ENCODE data around the gene DPP6. TPM values are rescaled to one million over a fixed set of nuclear protein-coding genes. Genes with fewer than 3 reads are reported as not detected.

DPP6 gene
- polyA plus RNA-seq, 2 of the 4 experiments (the other 2 are of a cell fraction): not detected

GRCh38 chr7:154474903-154475520 lies 422.8 kb downstream of the DPP6 start:
- DNase-seq (ENCODE audit: low read depth in 1 of 2, low spot score in 1 of 2) (no peak), ATAC-seq (no peak), FAIRE-seq (no peak)
- H3K4me3 ChIP-seq: no peak overlapping the region
- no peak for TF ChIP-seq NPAS2 (CRISPR knock-in tag; IDR thresholded peaks at IDR 0.05; ENCODE audit: borderline replicate concordance)
- TF ChIP-seq CBX8 (IDR thresholded peaks at IDR 0.05): no peak
- TF ChIP-seq POLR2A (IDR thresholded peaks at IDR 0.05; ENCODE audit: low read length): no peak
- no peak for TF ChIP-seq ESRRA (IDR thresholded peaks at IDR 0.05; ENCODE audit: borderline replicate concordance, low read length)
- TF ChIP-seq GATA3 (IDR thresholded peaks at IDR 0.05; ENCODE audit: borderline replicate concordance): no peak
- no peak for TF ChIP-seq CTCF (IDR thresholded peaks at IDR 0.05)
- no peak for TF ChIP-seq CBX2 (IDR thresholded peaks at IDR 0.05; ENCODE audit: borderline replicate concordance, low read depth)
- no peak for TF ChIP-seq REST (IDR thresholded peaks at IDR 0.05)
- no peak for TF ChIP-seq HES2 (IDR thresholded peaks at IDR 0.05)
- TF ChIP-seq RNF2 (IDR thresholded peaks at IDR 0.05; ENCODE audit: borderline replicate concordance, low read depth): no peak
- H3K4me1 ChIP-seq: no peaks in the 10 kb centered on the region
- ChIA-PET CTCF (interaction anchor here (1.2 kb wide), 1 partner anchor 22 kb away, joined by 3 read pairs; no protein-coding TSS in a partner anchor), POLR2A (no interaction called here)
- H3K4me2 ChIP-seq: no peak overlapping the region
- no peaks in the 10 kb centered on the region for H3K9me3 ChIP-seq
- 5% methylated on average over 10 of the region's 10 CpGs for WGBS (ENCODE audit: missing lambda C conversion rate)
- no peak overlapping the region for H3K27ac ChIP-seq

GRCh38 chr7:154475864-154476263 lies 423.7 kb downstream of the DPP6 start:
- CTCF ChIA-PET: no interaction called here
- no peaks in the 10 kb centered on the region for H3K9me3 ChIP-seq
- no peaks in the 10 kb centered on the region for H3K4me1 ChIP-seq
- POLR2A ChIA-PET: no interaction called here
- no peak overlapping the region for H3K4me2 ChIP-seq
- FAIRE-seq: no peak
- WGBS (ENCODE audit: missing lambda C conversion rate): under 1% methylated on average over 5 of the region's 5 CpGs
- DNase-seq (ENCODE audit: low read depth in 1 of 2, low spot score in 1 of 2): no peak
- no peak for ATAC-seq
- no peak overlapping the region for H3K4me3 ChIP-seq
- no peak for TF ChIP-seq SMC3 (IDR thresholded peaks at IDR 0.05)
- TF ChIP-seq FOXS1 (CRISPR knock-in tag; IDR thresholded peaks at IDR 0.05): no peak
- TF ChIP-seq EHMT2 (IDR thresholded peaks at IDR 0.05; ENCODE audit: low read depth): no peak
- no peak for TF ChIP-seq CHD4 (IDR thresholded peaks at IDR 0.05; ENCODE audit: borderline replicate concordance)
- TF ChIP-seq HOXB5 (CRISPR knock-in tag; IDR thresholded peaks at IDR 0.05): no peak
- TF ChIP-seq MAX (IDR thresholded peaks at IDR 0.05): no peak
- H3K27ac ChIP-seq: no peak overlapping the region

- Histone ChIP-seq H3K4me3 (no peak overlapping the region), H3K27ac (no peak overlapping the region), H3K4me2 (no peak overlapping the region), H3K9me3 (no peaks in the 10 kb centered on the region), H3K4me1 (no peaks in the 10 kb centered on the region)
- ATAC-seq (no peak), DNase-seq (ENCODE audit: low read depth in 1 of 2, low spot score in 1 of 2) (no peak), FAIRE-seq (no peak)
- 13% methylated on average over 6 of the region's 6 CpGs for WGBS (ENCODE audit: missing lambda C conversion rate)
- ChIA-PET CTCF (no interaction called here), POLR2A (no interaction called here)
- TF ChIP-seq JUNB (IDR thresholded peaks at IDR 0.05) (no peak), ZC3H11A (IDR thresholded peaks at IDR 0.05) (no peak), HOXB5 (CRISPR knock-in tag; IDR thresholded peaks at IDR 0.05) (no peak), MAZ (IDR thresholded peaks at IDR 0.05; ENCODE audit: borderline replicate concordance, low read depth, low read length) (no peak), ESRRA (IDR thresholded peaks at IDR 0.05; ENCODE audit: borderline replicate concordance, low read length) (no peak), SREBF2 (IDR thresholded peaks at IDR 0.05) (no peak), HOXA7 (CRISPR knock-in tag; IDR thresholded peaks at IDR 0.05) (no peak), HEYL (CRISPR knock-in tag; IDR thresholded peaks at IDR 0.05) (no peak), BHLHE40 (IDR thresholded peaks at IDR 0.05; ENCODE audit: low read depth, low read length) (no peak), REST (IDR thresholded peaks at IDR 0.05) (no peak), KDM1A (IDR thresholded peaks at IDR 0.05; ENCODE audit: low read depth) (no peak), CBX8 (IDR thresholded peaks at IDR 0.05) (no peak), FOSB (CRISPR knock-in tag; IDR thresholded peaks at IDR 0.05) (no peak), ZFP36 (IDR thresholded peaks at IDR 0.05; ENCODE audit: borderline replicate concordance, partially characterized antibody) (no peak)
These were observed 428.6 kb downstream of the DPP6 start for GRCh38 chr7:154480817-154481216.
